Amygdala (tissue), 56 donors: ENCODE measurements around the gene CLEC4E.
"Not testable (repeated sequence)": the region's sequence is repeated elsewhere in the genome, so short reads cannot be mapped to it uniquely, and the experiment has no call there.

Experiments used
- DNase-seq, 56 donors: peaks; one replicate each; lab custom pipeline; 2025; lab: John Stamatoyannopoulos, UW

Gene CLEC4E

DNA sequence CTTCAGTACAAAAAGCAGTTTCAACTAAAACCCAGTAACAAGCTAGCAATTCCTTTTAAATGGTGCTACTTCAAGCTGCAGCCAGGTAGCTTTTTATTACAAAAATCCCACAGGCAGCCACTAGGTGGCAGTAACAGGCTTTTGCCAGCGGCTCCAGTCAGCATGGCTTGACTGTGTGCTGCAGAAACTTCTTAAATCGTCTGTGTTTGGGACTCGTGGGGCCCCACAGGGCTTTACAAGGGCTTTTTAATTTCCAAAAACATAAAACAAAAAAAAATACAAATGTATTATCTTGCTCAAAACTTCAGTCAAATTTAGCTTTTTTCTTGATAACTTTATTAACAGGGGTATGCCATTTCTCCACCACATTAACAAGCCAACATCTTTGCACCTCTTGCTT lies 3.6 kb upstream of the CLEC4E start:
- DNase-seq = peak in 44 of 56 donors; percentile 1 to 73 (median 28)

DNA sequence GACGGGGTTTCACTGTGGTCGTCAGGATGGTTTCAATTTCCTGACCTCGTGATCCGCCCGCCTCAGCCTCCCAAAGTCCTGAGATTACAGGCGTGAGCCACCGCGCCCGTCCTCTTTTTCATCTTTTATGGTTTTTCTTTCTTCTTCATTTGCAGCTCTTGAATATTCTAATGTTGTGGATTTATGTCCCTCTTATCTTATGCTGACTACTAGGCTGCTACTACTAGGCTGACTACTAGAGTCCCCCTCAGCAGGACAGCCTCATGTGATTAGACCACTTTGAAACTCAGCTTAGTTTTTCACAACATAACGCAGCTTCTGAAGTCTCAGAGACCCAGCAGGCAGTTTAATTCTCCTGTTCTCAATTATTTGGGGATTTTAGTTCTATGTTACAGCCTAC lies 857 bp upstream of the CLEC4E start:
- no peak for DNase-seq

DNA sequence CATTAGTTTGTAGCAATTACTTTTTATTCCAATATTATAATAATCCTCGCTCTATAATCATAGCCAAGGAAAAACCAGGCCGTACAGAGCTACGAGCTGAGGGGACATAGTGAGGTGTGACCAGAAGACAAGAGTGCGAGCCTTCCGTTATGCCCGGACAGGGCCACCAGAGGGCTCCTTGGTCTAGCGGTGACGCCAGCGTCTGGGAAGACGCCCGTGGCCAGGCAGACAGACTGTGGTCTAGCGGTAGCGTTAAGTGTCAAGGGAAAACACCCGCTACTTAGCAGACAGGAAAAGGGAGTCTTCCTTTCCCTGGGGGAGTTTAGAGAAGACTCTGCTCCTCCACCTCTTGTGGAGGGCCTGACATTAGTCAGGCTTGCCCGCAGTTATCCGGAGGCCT lies 2.9 kb downstream of the CLEC4E start:
- DNase-seq = not testable (repeated sequence)

DNA sequence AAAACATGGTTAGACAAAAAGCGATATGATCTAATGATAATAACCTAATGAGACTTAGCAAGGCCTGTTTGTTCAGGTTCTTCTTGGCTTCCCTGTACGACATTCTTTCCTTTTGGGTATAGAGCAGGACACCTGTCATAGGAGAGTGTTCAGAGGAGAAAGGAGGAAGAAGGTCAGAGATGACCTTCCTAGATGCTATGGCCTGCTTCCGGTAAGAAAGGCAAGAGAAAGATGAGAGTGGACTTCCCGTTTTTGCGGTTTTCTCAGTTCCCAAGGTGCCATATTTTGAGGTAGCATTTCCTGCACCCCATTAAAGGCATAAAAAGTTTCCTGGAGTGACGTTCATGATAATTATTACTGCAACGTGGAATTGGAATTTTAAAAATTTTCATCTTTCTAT lies 8.7 kb downstream of the CLEC4E start:
- DNase-seq = no peak

DNA sequence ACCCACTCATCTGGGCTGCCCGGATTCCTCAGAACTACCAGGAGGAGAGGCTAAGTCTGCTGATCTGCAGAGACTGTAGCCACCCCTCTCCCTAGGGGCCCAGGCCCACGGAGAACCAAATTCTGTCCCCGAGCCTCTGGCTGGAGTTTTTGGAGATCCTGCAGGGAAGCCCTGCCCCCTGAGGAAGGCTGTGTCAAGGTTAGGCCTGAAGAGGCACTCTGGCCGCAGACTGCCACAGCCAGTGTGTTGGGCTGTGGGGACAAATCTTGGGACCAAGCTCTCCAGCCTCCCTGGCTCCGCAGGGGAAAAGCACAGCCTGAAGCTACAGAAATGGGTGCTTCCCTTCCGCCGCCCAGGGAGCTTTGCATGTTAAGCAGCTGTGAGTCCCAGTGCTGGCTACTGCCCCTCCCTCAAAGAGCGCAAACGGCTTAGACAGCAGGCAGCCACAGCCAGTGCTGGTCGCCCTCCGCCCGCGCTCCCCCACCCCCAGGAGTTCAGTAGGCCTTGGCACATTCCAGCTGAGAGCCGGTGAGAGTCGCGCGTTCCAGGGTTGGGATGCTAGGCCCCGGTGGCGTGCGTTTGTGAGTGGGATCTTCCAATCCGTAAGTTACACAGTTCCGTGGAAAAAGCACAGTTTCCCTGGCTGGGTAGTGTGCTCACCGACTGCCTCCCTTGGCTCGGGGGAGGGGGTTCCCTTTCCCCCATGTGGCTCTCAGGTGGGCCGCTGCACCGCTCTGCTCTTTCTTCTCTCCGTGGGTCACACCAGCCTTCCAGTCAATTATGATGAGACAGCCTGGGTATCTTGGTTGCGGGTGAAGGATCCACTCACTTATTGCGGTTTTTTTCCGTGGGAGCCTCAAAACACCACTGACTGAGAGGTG lies 13.2 kb downstream of the CLEC4E start:
- DNase-seq = no peak

DNA sequence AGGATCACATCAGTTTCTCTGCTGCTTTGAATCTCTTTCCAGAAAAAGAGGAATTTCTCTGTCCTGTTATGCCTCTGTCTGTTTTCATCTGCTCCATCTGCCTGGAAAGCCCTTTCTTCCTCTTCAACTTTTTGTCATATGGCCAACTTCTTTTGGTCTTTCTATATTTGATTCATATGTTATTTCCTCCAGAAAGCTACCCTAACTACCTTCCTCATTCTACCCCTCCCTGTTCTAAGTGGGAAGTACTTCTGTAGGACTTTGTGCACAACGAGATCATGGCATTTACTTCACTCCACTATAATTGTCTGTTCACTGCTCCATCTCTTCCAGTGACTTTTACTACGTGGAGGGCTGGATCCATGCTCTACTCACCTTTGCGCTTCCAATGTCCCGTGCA lies 21.5 kb downstream of the CLEC4E start:
- no peak for DNase-seq

DNA sequence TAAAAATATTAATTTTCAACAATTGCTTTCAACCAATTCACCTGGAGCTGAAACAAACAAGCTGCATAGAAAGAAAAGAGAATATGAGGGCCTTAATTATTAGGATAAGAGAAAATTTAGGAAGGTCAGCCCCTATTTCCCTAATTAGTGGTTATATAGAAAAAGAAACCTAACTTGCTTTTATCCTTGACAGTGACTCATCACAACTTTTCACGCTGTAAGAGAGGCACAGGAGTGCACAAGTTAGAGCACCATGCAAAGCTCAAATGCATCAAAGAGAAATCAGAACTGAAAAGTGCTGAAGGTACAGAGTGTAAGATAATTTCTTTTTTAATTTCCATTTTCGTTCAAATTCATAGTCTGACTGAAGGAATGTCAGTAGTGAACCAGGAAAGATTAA lies 22.7 kb downstream of the CLEC4E start:
- DNase-seq = no peak

DNA sequence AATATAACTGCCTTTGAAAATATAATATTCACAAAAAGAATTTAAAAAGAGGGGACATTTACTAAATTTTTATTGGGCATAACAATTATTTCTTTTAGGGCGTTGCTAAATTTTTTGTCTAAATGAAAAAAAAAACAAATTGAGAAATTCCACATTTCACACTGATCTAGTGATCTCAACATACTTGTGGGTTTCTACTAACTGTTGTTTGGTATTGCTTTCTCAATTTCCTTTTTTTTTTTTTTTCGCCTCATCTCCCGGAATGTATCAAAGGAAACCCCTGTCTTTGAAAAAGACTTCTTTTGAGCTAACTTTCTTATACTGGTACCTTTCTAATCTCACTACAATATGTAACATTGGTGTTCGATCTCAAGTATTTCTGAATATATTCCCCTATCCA lies 27.4 kb downstream of the CLEC4E start, which contains the start of gene CLEC4D:
TSS of gene CLEC4D (plus strand) at position 248 of the 400 bp plus-strand sequence. CDS start 230 bp downstream, outside the sequence.
- DNase-seq = no peak

DNA sequence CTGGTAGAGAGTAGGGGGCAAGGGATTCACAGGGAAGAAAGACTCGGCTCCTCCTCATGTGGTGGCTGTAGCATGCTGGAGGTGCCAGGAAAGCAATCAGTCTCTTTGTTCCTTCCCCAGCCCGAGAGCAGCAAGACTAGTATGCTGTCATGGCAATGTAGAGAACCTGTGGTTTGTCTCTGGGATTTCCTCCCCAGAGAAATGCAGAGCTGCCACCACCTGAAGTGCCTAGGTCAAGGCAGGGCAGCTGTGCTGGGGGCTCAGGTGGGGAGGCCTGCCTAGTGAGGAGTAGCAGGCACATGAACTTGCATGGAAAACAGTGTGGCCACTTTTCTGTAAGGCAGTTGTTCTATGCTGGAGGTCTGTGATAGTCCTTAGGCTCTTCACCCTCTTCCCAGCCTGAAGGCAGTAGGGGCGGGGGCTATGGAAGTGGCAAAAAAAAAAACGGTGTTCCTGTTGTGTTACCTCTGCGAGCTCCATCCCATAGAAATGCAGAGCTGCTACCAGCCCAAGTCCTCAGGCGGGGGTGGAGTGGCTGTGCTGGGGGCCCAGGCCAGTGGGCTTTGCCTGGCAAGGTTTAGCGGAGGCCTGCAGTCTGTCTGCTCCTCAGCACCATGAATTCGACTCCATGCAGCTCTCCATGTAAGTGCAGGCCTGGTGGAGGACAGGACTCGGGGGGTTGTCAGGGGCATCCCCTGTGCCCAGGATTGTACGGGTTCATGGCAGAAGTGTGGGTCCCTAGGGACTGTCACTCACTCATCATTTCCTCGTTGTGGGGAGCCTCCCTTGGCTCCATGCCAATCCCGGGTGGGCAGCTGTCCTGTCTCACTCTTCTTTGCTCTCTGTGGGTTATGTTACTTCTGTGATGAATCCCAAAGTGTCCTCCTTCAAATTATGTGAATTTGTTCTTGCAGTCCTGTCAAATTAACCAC lies 31.5 kb downstream of the CLEC4E start:
- DNase-seq = no peak

DNA sequence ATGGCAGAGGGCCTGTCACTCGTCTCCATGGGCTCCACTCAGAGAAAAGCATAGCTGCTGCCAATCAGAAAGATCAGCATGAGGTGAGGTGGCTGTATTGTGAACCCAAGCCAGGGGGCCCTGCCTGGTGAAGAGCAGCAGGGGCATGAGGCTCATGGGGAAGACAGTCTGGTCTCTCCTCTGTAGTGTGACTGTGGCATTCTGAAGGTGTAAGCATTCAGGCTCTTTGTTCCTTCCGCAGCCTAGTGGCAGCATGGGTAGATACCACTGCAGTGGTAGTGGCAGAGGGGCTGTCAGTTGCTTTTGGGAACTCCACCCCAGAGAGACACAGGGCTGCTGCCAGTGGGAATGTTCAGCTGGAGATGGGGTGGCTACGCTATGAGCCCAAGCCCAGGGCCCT lies 32.5 kb downstream of the CLEC4E start:
- DNase-seq = no peak

DNA sequence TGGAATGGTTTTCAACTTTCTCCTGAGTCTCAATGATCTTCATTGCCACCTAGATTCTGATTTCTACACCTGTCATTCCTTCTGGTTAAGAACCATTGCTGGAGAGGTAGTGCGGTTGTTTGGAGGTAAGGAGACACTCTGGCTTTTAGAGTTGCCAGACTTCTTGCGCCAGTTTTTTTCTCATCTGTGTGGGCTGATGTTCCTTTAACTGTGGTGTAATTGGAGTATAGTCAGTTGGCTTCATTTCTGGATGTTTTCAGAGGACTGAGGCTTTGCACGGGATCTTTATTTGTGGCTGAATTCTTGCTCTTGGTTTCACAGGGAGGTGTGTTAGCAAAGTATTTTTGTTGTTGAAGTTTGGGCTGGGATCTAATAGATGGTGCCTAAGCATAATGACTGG lies 33.1 kb downstream of the CLEC4E start:
- DNase-seq = no peak

DNA sequence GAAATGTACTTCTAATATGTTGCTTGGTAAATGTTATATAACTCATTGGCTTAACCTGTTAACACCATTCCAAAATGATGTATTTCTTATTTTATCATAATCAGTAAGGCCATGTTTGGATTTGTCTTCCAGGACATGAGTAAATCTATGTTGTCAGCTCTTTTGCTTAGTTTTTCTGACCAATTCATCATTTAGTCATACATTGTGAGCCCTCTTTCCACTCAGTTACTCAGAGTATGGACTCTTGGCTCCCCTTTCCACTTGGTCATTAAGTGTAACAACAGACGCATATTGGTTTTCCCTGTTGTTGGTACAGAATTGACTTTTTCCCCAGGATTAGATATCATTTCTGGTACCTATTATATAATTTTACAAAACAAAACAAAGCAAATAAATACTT lies 36.4 kb downstream of the CLEC4E start:
- DNase-seq = no peak

DNA sequence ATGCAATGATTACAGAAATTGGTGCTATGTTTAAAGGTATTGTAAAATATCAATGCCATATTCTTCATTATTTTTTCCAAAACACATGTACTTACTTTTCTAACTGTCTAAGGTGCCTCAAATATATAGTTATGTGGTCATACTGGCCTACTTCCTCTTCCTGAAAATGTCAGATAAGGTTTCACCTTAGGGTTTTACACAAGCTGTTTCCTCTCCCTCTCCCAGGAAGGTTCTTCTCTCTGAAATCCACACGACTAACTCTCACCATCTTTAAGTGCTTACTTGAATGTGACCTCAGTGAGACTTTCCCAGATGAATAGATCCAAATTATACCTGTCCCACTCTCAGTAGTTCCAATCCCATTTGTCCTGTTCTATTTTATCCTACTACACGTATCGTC lies 39.0 kb downstream of the CLEC4E start:
- no peak for DNase-seq

DNA sequence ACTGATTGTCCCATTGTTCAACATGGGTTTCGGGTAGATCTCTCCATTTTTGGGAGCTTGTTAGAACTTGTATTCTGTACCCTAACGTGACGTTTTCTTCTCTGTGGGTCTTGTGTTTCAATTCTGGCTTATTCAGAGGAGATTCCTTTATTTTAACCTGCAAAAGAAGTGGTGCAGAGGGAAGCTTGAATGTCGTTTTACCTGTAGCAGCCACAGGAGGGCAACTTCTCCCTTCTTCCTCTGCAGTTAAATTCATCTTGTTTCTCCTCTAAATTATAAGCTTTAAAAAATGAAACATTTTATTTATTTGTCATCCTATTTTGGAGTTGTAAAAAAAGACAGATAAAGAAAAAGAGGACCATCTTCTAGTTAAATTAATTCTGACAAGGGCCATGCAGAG lies 41.1 kb downstream of the CLEC4E start:
- DNase-seq = no peak

DNA sequence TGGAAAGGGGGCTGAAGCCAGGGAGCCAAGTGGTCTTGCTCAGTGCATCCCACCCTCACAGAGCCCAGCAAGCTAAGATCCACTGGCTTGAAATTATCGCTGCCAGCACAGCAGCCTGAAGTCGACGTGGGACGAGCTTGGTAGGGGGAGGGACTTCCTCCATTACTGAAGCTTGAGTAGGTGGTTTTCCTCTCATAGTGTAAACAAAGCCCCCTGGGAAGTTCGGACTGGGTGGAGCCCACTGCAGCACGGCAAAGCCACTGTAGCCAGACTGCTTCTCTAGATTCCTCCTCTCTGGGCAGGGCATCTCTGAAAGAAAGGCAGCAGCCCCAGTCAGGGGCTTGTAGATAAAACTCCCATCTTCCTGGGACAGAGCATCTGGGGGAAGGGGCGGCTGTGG lies 44.6 kb downstream of the CLEC4E start:
- not testable (repeated sequence) for DNase-seq

DNA sequence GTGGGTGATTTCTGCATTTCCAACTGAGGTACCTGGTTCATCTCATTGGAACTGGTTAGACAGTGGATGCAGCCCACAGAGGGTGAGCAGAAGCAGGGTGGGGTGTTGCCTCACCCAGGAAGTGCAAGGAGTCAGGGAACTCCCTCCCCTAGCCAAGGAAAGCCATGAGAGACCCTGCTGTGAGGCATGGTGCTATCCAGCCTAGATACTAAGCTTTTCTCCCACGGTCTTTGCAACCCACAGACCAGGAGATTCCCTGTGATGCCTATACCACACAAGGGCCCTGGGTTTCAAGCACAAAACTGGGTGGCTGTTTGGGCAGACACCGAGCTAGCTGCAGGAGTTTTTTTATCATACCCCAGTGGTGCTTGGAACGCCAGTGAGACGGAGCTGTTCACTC lies 45.0 kb downstream of the CLEC4E start:
- not testable (repeated sequence) for DNase-seq

DNA sequence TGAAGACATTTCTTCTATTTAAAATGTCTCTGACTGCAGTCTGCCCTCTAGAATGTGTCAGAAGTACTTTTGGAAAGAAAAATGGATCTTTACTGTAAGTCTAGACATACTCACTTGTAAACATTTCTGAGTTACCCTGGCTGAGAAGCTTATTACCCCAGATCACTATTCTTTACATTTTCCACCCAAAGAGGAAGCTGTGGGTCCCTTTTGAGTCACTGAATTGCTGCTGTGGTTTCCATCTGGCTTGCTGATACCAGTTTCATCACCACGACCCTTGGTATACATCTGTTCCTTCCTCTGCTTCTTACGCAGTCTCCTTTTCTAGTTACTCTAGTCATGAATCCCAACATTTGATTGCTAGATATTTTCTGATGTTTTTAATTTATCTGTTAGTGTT lies 47.6 kb downstream of the CLEC4E start:
- peak in 4 of 56 donors; percentile 1 to 23 (median 7) for DNase-seq

DNA sequence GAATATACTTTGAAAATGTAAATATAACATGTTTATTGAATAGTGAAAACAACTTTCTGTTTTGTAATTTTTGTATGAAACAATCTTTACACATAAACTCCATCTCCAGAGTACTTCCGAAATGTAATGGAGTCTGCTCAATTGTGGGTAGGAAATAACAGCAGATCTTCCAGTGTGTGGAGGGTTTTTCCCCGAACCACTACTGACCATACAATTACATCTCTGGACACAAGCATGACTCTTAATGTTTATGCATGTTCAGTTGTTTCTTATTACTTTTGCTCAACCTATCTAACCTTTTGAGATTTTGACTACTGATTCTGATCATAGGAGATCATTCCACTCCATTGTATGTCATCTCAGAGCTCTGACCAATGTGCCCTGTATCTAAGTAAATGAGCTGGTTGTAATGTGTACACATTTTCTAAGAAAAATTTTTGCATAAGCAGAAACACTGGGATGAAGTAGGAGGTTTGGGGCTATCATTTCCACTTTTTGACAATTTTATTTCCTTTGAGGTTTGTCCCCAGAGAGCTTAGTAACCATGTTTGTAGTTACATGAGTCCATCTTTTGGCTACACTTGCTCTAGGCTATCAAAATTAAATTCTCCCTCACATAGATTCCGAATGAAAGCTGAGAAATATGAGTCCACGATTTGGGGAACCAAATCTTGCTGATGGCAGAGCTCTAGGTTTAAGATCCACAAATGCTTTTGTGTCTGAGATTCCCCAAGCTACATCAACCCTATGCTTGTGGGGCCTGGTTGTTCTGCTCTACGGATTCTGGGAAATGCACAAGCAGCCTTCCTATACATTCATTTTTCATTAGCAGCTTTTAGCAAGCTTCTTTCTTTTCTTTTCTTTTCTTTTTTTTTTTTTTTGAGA lies 48.8 kb downstream of the CLEC4E start:
- no peak for DNase-seq
